ENCODE data around the gene CHIA.

The CHIA gene

DNA sequence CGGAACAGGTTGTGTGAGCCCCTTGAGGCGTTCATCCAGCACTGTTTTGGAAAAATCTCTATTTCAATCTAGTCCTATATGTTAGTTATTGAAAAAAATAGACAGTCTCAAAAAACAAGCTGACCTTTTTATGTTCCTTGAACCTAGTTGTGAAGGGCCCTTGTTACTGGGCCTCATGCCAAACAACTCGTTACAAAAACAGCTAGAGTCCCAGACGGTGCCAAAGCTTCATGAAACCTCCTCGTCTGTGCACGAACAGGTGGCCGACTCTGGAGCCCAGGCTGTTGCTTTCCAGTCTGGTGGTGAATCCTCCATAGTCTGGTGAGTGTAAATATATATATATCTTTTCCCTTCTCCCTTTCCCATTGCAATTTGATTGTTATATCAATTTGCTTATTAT lies at the start of gene CHIA:
Gene CHIA, plus strand, starts transcription at position 222 of the 400 bp plus-strand sequence. CDS start 19,617 bp downstream, outside the sequence.
- no peak for DNase-seq

DNA sequence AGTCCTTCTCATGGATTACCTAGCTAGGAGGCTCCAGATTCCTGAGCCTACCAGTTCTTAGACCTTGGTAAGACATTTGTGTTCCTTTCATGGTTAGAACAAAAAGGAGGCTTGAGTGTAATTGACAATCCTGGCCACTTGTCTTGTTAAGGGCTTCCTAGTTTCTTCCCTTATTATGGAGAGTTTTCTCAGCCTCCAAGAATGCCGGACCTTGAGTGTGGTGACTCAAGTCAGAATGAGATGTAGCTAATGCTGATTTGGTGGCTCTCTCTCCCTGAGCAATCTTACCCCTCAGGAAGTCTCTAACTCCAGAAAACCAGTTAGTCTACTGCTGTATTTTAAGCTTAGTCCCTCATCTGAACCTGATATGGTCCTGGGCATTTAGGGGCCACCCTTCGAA lies 48.9 kb upstream of the CHIA start:
- no peak for DNase-seq

DNA sequence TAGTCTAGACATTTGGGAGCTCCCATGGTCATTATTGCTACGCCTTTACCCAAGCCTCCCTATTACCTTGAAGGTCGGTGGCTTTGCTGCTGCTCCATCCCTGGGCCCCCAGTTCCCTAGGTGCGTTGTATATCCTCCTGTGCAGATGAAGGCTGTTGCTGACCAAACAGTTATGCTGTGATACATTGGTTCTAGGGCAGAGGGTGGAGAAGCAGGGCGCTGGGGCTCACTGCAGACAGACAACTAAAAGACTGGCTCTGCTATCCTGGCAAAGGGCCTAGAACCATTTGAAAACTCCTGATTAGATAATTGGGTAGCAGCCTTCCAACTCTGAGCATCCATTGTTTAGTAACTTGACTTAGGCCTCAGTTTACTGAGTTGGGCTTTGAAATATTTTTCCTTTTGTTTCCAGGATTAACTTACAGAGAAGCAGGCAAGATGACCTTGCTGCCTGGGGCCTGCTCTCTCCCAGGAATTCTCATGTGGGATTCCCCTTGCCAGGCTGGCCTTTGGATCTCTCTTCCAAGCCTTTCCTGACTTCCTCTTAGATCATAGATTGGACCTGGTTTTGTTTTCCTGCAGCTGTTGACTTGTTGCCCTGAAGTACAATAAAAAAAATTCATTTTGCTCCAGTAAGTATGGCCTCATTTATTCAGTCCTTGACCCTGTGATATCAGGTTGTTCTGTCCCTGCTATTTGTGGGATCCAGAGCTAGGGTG lies 47.7 kb upstream of the CHIA start:
- no peak for DNase-seq

DNA sequence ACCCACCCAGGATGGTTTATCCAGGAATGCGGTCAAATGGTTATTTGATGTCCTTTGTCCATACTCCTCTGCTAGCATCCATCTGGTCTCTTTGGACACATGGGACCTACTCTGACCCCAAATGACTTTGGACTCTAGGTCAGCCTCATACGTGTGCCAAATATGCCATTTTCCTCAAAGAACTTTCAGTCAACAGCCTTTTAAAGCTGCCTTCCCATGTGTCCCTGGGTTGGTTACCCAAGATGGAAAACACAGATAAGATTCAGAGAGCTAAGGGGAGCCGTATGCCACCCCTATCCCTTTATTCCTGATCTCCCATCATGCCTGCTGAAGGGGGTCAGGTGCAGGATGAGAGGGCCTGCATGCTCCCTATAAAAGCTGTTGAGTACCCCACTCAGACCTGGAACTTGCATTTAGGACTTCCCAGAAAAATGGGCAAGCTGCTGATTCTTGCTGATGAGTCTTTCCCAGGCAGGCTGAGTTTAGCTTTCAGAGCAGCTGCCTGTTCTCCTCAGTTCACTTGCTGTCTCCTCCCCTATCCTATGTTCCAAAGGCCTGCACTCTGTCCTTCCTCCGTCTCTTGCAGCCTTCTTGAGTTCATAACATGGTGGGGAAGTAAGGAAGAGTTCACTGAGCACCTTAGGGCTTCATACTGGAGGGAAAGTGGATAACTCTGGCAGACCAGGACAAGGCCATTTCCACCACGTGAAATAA lies 43.4 kb upstream of the CHIA start:
- DNase-seq = no peak

DNA sequence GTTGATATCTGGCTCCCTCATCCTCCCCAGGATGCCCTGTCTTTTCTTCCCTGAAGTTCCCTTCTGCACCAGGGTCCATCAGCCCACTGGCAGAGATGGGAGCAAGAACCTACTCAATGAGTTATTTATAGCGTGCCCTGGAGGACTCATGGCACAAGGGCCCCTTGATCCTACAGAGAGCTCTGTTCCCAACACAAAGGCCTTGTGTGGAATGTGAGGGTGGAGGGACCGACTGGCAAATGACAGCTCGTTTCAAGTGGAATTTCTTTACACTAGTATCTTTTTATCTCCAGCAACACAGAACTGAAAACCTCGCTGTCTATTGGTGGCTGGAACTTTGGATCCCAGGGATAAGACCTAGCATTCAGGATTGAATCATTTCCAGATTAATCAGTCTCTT lies 40.7 kb upstream of the CHIA start:
- DNase-seq = no peak

DNA sequence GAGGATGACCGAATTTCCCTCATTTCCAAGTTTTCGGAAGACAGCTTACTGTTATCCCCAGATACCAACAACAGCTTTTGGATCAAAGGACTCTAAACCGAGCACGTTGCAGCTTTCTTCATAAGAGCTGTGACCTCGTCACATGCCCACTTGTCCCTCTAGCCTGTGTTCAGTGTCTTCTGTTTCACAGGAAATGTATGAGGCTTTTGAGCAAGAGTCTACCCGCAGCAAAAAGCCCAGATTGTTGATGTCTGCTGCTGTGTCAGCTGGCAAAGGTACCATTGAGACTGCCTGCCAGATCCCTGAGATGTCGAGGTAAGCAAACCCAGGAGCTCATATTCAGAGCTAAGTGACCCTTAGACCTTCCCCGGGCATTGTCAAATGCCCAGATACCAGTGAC lies 39.1 kb upstream of the CHIA start:
- no peak for DNase-seq

DNA sequence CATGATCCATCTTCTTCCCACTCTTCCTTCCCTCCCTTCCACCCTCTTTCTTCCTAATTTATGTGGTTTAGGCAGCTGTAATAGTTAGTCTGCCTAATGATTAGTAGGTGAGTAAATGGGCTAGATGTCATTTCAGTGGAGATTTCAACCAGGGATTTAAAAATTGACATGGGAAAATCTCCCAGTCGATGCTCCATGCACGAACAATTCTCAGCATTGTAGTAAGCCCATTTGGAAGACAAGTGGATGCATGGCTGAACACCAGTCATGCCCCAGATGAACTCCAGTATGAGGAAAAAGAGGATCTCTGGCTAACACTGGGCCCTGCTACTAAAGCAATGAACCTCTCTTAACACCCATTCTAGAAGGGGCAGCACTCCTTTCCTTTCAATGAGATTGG lies 37.9 kb upstream of the CHIA start:
- no peak for DNase-seq

DNA sequence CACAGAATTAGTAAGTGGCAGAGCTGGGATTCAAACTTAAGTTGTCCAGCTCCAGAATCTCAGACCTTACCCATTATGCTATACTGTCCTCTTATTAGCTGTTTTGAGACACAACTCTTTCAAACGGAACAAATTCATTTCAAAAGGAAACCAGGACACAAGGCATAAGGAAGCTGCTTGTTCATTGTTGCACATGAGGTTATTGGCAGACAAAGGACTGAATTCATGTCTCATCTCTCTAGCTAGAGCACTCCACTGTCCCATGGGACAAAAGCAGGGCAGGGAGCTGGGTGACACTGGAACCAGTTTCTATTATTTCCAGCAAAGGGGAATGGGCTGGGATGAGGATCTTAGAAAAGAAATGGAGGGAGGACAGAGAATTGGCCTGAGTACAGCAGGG lies 36.8 kb upstream of the CHIA start:
- no peak for DNase-seq

DNA sequence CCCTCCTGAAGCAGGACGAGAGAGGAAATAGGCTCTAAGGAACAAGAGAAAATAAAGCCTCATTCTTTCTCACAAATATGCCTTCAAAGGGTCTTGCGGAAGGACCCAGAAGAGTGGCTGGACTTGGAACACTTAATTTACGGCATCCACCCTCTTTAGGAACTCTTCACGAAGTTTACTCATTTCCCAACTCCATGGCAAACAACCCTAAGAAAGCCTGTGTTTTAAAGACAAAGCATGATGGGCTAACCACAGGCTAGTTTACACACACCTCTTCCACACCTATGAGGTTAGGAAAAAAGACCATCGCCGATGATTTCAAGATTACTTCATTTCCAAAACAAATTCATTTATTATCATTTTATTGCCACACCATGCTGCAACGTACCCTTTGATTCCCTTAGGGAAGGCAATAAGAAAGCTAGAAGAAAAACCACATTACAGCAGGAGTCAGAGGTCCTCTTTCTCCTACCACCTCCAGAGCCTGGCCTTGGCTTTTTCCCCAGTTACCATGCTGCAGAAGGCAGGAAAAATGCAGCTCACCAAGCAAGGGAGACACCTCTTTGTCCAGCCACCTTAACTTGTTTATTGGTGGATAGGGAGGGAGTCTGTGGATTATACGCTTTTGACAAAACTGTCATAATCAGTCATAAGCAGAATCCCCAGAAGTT lies 33.5 kb upstream of the CHIA start:
- no peak for DNase-seq

DNA sequence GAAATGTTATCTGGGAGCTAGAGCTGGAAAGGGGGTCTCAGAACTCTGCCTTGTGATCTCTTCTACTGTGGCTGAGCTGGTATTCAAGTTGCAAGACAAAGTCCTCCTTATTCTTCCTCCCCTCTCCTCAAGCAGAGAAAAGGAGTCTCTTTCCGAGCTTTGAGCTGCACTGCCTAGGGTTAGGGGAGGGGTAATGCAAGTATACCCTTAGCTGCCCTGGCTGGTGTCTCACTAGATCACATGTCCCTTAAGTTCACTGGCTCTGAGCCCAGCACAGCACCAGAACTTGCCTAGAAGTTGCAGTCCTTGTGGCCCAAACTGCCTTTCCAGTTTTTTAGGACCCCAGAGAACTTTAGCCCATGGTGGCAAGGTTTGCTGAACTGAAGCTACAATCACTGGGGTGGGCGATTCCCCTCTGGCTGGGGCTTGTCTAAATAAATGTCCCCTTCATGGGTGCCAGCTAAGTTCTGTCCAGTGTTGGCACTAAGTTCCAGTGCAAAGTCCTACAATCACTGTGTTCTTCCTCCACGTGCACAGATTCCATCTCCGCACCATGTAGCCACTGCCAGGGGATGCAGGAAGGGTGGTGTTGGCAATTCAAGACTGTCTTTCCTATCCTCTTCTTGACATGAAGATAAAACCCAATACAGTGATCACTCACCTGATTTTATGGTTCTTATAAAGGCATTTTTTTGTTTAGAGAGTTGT lies 22.7 kb upstream of the CHIA start:
- DNase-seq = no peak

DNA sequence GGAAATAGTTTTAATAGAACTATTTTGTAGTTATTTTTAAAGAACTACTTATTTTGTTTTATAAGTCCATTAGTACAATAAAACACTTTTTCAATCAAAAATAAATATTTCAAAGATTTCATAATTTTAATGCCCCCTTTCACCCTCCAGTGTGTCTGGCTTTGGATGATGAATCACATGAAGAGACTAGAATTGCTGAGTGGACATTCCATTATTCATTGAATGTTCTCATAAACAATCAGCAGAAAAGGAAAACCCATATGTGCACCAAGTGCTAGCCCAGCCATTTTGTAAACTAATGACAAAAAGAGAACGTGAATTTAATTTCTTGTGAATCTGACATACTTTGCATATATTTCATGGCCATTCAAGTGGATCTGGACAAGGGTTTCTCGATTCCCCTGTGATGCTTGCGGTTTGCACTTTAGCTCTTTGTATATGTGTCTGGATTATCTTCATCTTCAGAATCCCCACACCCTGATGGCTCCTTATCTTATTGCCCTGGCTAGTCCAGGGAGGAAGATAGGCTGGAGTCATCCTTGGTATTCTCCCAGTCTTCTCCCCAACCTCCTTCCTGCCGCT lies 20.7 kb upstream of the CHIA start:
- no peak for DNase-seq

DNA sequence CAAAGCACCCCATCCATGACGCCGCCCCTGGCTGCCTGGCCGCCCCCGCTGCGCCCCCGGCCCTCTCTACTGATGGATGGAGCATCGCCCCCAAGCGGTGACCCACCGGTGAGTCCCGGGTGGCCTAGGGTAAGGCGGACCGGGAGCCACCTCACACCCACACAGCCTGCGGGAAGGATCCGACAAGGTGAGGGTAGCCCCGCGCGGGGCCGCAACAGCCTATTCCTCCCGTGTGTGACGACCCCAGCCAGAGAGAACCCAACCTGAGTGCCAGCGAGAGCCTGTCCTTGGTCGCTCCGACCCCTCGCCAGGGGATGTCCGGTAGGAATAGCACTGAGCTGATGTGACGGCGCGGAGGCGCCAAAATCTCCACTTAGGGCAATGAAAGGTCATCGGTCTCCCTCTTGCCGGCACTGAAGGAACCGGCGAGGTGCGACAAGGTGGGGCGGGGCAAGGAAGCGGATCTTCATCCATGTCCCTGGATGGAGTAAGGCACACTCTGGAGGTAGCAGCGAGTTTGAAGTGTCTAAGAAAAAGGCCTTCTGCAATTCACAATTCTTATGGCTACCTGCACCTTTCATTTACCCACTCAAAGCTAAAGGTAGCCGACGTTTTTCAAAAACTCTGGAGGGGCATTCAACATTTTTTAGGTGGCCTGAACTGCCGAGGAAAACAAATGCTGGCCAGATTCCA lies 19.7 kb upstream of the CHIA start:
- no peak for DNase-seq

DNA sequence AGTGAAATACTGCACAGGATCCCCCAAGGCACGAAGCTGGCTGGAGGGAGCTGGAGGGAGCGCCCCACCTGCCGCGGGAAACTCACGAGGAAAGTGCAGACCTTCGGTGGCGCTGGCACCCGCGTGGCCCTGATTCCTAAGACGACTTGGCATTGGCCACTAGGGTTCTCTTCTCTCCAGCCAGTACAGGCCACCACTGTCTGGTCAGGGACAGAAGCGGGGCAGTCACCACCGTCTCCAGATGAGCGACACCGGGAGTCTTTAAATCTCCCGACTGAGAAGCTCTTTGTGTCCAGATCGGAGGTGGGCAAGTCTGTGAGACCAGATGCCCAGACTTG lies 19.2 kb upstream of the CHIA start:
- no peak for DNase-seq

DNA sequence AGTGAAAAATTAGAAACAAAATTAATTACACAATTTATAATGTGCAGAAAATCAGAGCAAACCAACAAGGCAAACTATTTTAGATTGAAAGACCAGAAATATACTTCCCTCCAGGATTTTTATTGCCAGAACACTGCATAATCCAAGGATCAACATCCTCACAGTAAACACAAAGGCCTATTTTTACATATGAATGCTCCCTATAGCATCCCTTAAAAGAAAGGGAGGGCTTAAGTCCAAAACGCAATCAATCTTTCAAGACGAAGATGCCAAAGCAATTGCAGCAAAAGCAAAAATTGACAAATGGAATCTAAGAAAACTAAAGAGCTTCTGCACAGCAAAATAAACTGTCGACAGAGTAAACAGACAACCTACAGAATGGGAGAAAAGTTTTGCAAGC lies 18.6 kb upstream of the CHIA start:
- DNase-seq = no peak

DNA sequence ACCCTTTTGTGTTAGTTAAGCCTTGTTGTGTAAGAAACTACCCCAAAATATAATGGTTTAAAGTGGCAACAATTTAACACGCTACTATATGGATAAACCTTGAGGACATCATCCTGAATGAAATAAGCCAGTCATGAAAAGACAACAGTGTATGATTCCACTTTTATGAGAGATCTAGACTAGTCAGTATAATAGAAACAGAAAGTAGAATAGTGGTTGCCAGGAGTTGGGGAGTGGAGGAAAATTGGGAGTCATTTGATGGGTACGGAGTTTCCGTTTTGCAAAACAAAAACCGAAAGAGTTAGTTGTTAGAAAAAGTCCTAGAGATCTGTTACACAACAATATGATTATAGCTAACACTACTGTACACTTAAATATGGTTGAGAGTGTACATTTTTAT lies 16.0 kb upstream of the CHIA start:
- no peak for DNase-seq

DNA sequence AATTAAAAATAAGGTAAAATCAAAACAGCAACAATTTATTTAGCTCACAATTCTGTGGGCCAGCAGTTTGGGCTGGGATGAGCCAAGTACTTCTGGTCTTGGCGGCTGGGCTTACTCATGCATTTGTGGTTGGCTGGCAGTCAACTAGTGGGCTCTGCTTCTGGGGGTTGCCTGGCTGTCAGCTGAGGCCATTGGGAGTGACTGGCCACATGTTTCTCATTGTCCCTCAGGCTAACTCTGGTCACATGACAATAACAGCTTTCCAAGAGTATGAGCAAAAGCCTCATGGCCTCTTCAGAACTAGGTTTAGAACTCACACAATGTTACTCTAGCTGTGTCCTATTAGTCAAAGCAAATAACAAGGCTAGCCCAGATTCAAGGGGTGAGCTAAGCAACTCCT lies 15.6 kb upstream of the CHIA start:
- no peak for DNase-seq

DNA sequence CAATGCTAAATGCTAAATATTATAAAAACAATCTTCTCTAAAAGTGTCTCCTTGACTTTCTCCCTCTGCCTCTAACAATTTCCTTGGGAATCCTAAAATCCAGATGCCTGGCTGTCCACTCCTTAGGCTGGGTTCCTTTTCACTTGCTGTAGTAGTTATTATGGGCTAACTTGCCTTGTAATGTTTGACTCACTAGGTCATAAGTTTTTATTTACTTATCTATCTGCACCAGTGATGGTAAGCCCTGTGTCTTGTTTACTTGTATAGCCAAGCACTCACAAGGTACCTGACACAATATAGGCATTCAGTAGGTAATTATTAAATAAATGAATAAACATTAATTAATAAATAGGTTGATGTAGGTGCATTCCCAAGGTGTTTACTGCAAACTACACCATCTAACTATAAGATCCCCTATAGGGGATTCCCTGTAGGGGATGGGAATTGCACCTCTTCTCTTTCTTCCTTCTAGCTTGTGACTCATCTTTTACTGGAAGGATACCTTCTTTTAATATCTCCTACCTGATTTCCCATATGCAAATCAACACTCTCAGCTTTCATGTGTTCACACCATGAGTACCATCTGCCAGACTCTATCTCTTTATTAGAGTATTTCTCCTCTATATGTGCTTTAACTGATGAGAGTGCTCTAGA lies 14.7 kb upstream of the CHIA start:
- DNase-seq = no peak

DNA sequence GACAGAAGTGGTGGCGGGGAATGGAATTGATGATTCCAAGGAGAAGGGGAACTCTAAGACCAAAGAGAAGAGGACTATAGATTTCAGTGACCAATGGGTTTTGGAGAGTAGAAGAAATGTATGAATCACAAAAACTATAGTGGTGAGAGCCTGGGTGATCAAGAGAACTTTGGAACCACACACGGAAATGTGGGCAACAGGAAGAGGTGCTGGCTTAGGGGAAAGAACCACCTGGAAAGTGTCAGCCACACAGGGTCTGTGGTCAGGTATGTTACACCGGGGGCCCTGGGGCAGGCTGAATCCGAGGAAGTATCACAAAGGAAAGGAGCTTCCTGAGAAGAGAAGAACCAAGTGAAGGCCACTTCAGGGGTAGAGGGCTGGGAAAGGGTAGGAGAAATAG lies 11.5 kb upstream of the CHIA start:
- DNase-seq = no peak

DNA sequence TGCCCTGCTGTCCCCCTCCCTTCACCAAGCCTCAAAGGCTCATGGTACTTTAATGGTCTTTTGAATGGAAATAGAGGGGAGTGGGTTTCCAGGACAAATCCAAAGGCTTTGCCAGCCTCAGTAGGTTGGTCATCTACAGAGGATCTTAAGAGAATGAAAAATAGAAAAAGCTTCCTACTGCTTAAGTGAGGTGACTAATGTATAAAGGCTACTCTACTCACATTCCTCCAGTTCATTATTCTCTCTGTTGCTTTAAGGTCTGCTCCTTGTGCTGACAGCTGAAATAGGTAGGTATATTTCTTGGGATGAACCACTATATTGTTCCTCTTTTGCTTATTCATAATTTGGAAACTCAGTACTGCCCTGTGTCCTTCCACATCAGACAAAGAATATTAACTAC lies 10.4 kb upstream of the CHIA start:
- DNase-seq = no peak

DNA sequence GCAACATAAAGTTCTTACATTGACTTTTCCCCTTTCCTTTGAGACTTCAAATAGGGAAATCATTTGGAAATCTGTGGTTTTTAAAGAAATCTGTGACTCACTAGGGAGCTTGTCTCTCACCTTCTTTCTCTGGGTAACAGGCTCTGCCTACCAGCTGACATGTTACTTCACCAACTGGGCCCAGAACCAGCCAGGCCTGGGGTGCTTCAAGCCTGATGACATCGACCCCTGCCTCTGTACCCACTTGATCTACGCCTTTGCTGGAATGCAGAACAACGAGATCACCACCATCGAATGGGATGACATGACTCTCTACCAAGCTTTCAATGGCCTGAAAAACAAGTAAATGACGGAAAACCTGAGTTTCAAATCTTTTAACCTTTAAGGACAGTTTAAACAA lies 9.2 kb upstream of the CHIA start:
- no peak for DNase-seq

DNA sequence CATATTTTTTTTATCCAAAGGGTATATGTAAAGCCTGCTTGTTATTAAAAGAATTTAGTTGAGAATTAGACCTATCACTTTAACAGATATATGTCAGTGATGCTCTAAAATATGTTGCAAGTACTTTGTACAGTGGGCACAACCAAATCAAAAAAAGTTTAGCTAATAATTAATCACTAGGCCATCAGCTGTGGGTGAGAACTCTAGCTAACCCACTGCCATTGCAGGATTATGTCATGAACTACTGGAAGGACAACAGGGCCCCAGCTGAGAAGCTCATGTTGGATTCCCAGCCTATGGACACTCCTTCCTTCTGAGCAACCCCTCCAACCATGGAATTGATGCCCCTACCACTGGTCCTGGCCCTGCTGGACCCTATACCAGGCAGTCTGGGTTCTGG lies 6.8 kb upstream of the CHIA start:
- DNase-seq = no peak

DNA sequence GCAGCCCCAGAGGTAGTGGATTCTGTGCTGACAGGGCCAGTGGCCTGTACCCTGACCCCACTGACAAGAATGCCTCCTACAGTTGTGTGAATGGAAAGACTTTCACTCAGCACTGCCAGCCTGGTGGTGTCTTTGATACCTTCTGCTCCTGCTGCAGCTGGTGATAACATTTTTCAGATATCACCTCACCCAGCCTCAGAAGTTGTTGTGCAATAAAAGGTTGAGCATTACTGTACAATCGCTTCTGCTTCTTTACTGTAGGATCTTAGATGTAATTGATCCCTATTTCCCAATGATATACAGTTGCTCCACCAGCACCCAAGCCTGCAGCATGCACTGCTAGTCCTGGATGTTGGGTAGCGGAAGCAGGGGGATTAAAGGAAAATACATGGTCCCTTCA lies 4.8 kb upstream of the CHIA start:
- no peak for DNase-seq

All from NCI-H1417 treated with DMSO at 0.1 percent for 48 hours (cell line).